ENCODE results near the gene UTP14C. TPM values are rescaled to one million over a fixed set of nuclear protein-coding genes. Genes with fewer than 3 reads are reported as not detected.
"Not testable (repeated sequence)": the region's sequence is repeated elsewhere in the genome, so short reads cannot be mapped to it uniquely, and the experiment has no call there.

The UTP14C gene
- total RNA-seq, 1 donor from 2014 or later = 11.7 TPM

DNA sequence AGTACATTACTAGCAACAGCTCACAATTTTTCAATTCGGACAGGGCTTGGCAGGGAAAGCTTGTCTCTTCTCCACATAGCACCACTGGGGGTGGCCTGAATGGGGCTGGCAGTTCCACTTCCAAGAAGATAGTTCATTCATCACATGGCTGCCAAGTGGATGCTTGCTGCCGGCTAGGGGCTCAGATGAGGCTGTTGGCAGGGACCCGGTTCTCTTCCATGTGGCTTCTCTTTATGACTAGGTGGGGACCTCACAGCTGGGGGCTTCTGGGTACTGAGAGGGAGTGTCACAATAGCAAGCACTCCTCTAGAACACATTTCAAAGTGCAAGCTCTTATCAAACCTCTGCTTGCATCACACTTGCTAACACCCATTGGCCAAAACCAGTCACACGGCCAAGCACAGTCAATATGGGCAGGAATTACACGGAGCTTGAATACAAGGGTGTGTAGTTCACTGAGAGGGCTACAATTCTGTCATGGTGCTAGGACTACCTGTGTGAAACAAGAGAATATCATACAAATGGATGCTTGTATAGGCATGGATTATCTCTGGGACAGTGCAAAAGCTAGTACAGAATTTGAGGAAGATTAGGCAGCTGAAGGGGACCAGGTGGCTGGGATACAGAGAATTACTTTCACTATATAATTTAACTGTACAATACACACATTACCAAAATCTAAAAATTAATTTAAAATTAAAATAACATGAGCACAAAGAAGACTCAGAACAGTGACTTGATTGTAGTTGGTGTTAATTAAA, 45.5 kb upstream of the UTP14C start:
- Mint-ChIP-seq H3K4me1 (no peaks in the 10 kb centered on the region), H3K27ac (no peak overlapping the region), H3K4me3 (no peak overlapping the region), H3K36me3 (ENCODE audit: low read depth) (no peaks in the 10 kb centered on the region), H3K9me3 (peaks cover 3% of the 10 kb centered on the region), H3K27me3 (peaks cover 8% of the 10 kb centered on the region)
- CTCF ChIA-PET = no interaction called here
- intact Hi-C loops (cut with micrococcal nuclease) = no loop called here
- ATAC-seq (ENCODE audit: low read depth) (no peak), DNase-seq (no peak)
- TF ChIP-seq, protein P1, sequence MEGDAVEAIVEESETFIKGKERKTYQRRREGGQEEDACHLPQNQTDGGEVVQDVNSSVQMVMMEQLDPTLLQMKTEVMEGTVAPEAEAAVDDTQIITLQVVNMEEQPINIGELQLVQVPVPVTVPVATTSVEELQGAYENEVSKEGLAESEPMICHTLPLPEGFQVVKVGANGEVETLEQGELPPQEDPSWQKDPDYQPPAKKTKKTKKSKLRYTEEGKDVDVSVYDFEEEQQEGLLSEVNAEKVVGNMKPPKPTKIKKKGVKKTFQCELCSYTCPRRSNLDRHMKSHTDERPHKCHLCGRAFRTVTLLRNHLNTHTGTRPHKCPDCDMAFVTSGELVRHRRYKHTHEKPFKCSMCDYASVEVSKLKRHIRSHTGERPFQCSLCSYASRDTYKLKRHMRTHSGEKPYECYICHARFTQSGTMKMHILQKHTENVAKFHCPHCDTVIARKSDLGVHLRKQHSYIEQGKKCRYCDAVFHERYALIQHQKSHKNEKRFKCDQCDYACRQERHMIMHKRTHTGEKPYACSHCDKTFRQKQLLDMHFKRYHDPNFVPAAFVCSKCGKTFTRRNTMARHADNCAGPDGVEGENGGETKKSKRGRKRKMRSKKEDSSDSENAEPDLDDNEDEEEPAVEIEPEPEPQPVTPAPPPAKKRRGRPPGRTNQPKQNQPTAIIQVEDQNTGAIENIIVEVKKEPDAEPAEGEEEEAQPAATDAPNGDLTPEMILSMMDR (IDR thresholded peaks at IDR 0.05) = no peak
- POLR2A ChIA-PET = interaction anchor here (0.6 kb wide), 1 partner anchor 221 kb away, joined by 7 read pairs; no protein-coding TSS in a partner anchor

DNA sequence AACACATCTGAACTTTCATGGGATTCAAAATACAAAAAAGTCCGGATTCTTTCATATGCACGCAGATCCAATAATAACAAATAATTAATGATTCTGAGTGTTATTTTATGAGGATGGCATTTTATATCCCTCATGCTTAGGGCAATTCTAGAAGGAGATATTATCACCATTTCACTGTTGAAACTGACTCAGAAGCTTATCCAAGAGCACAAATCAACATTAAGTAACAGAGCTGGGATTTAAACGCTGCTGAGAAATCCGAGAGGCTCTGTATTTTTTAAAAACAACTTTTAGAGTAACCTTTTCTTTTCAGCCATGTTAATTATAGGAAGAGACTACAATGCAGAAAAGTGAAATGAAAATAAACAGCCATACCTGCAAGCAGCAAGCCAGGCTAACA, 43.6 kb upstream of the UTP14C start:
- Mint-ChIP-seq H3K27me3 (peaks cover 20% of the 10 kb centered on the region), H3K4me3 (no peak overlapping the region)
- CTCF ChIA-PET = no interaction called here

DNA sequence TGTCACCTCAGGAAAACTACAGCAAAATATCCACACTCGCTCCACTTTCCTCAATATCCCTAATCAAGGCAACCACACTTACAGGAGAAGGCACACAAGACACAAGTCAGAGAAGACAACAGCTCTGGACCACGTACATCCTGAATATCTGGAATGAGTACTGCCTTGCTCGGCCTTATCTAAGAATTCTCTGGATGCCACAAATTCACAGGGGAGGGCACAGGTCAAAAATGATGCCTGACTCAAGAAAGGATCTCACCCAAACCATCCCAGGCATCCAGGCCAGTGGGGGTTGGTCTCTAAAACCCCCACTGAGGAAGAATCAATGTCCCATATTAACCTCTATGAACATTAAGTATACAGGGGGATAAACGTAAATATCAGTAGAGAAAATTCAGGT, 43.1 kb upstream of the UTP14C start:
- CTCF ChIA-PET = no interaction called here
- Mint-ChIP-seq H3K27me3 (peaks cover 22% of the 10 kb centered on the region), H3K9me3 (peaks cover 8% of the 10 kb centered on the region), H3K4me3 (no peak overlapping the region), H3K27ac (no peak overlapping the region), H3K4me1 (no peaks in the 10 kb centered on the region), H3K36me3 (ENCODE audit: low read depth) (peaks cover 1% of the 10 kb centered on the region)
- ATAC-seq (ENCODE audit: low read depth) (no peak), DNase-seq (no peak)
- intact Hi-C loops (cut with micrococcal nuclease) = no loop called here
- TF ChIP-seq, protein P1 (IDR thresholded peaks at IDR 0.05) = no peak
- POLR2A ChIA-PET = no interaction called here

More for the DNA sequence above, 43.6 kb upstream of the UTP14C start:
- ATAC-seq (ENCODE audit: low read depth) (no peak), DNase-seq (no peak)
- Mint-ChIP-seq H3K36me3 (ENCODE audit: low read depth) (peaks cover 1% of the 10 kb centered on the region), H3K4me1 (no peaks in the 10 kb centered on the region), H3K27ac (no peak overlapping the region), H3K9me3 (peaks cover 8% of the 10 kb centered on the region)
- POLR2A ChIA-PET = no interaction called here
- intact Hi-C loops (cut with micrococcal nuclease) = no loop called here
- TF ChIP-seq, protein P1 (IDR thresholded peaks at IDR 0.05) = no peak

DNA sequence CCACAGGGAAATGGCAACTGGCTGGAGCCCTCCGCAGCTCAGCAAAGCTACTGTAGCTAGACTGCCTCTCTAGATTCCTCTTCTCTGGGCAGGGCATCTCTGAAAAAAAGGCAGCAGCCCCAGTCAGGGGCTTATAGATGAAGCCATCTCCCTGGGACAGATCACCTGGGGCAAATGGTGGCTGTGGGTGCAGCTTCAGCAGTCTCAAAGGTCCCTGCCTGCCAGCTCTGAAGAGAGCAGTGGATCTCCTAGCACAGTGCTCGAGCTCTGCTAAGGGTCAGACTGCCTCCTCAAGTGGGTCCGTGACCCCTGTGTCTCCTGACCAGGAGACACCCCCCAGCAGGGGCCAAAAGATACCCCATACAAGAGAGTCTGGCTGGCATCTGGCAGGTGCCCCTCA, 41.2 kb upstream of the UTP14C start:
- H3K4me3 Mint-ChIP-seq; POLR2A ChIA-PET; H3K27ac Mint-ChIP-seq; CTCF ChIA-PET; ATAC-seq (ENCODE audit: low read depth); H3K36me3 Mint-ChIP-seq (ENCODE audit: low read depth); H3K4me1 Mint-ChIP-seq; intact Hi-C loops (cut with micrococcal nuclease); H3K9me3 Mint-ChIP-seq; DNase-seq: not testable (repeated sequence)
- H3K27me3 Mint-ChIP-seq = peaks cover 29% of the 10 kb centered on the region

DNA sequence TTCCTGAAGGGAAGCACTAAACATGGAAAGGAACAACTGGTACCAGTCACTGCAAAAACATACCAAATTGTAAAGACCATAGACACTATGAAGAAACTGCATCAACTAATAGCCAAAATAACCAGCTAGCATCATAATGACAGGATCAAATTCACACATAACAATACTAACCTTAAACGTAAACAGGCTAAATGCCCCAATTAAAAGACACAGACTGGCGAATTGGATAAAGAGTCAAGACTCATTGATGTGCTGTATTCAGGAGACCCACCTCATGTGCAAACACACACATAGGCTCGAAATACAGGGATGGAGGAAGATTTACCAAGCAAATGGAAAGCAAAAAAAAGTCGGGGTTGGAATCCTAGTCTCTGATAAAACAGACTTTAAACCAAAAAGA, 39.6 kb upstream of the UTP14C start:
- DNase-seq; ATAC-seq (ENCODE audit: low read depth); H3K9me3 Mint-ChIP-seq; H3K4me1 Mint-ChIP-seq; CTCF ChIA-PET; H3K36me3 Mint-ChIP-seq (ENCODE audit: low read depth); H3K4me3 Mint-ChIP-seq; intact Hi-C loops (cut with micrococcal nuclease); H3K27ac Mint-ChIP-seq; POLR2A ChIA-PET: not testable (repeated sequence)
- H3K27me3 Mint-ChIP-seq = peaks cover 29% of the 10 kb centered on the region

DNA sequence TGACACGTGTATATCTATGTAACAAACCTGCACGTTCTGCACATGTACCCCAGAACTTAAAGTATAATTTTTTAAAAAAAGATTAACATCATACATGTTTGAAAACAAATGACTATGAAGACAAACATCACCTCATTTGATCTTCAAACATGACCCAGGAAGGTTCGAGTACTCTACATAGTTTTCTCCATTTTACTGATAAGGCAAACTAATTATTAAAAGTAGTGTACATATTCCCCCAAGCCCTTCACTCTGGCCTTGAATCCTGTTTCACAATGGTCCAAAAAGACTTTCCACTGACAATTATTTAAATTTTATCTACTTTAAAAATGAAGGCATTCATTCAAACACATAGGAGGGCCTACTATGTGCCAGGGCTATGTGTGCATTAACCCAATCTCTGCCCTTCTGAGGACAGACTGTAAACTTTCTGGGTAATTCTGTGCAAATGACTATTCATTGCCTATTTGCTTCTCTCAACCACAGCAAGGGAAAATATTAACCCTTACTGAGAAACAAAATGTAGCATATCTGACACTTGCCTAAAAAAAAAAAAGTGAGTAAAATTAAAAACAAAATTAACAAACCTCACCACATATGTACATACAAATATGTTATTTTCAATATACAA, 35.4 kb upstream of the UTP14C start:
- ATAC-seq (ENCODE audit: low read depth) = no peak
- H3K4me3 Mint-ChIP-seq = no peak overlapping the region
- no peak overlapping the region for H3K27ac Mint-ChIP-seq

More for the DNA sequence above, 35.4 kb upstream of the UTP14C start:
- DNase-seq = no peak
- peaks cover 22% of the 10 kb centered on the region for H3K27me3 Mint-ChIP-seq
- no peaks in the 10 kb centered on the region for H3K4me1 Mint-ChIP-seq
- ChIA-PET CTCF (no interaction called here), POLR2A (no interaction called here)
- TF ChIP-seq, protein P1 (IDR thresholded peaks at IDR 0.05) = no peak
- H3K36me3 Mint-ChIP-seq (ENCODE audit: low read depth) = peaks cover under 1% of the 10 kb centered on the region
- H3K9me3 Mint-ChIP-seq = peaks cover 4% of the 10 kb centered on the region
- intact Hi-C loops (cut with micrococcal nuclease) = no loop called here
